ENCODE data around the gene TLCD5.

TLCD5 gene

GRCh38 chr11:120338107-120338933, 13.2 kb downstream of the TLCD5 start:
- no peak for DNase-seq

- DNase-seq, result no peak
Measured at GRCh38 chr11:120339394-120339890, 14.3 kb downstream of the TLCD5 start.

- DNase-seq, result no peak
Measured at GRCh38 chr11:120340529-120340928, 15.4 kb downstream of the TLCD5 start.

GRCh38 chr11:120342226-120342625, 17.1 kb downstream of the TLCD5 start:
- no peak for DNase-seq

- no peak for DNase-seq
Measured at GRCh38 chr11:120342678-120343077, 17.6 kb downstream of the TLCD5 start.

- DNase-seq, result no peak
Measured at GRCh38 chr11:120343429-120343828, 18.3 kb downstream of the TLCD5 start.

GRCh38 chr11:120344302-120345004, 19.4 kb downstream of the TLCD5 start:
- no peak for DNase-seq

- no peak for DNase-seq
Measured at GRCh38 chr11:120346233-120346632, 21.1 kb downstream of the TLCD5 start.

GRCh38 chr11:120350637-120351036, 25.5 kb downstream of the TLCD5 start:
- no peak for DNase-seq

- DNase-seq, result no peak
Measured at GRCh38 chr11:120352405-120352804, 27.3 kb downstream of the TLCD5 start.

GRCh38 chr11:120354068-120354467, 29.0 kb downstream of the TLCD5 start:
- no peak for DNase-seq

- DNase-seq, result no peak
Measured at GRCh38 chr11:120354779-120355178, 29.7 kb downstream of the TLCD5 start.

GRCh38 chr11:120357620-120358019, 32.5 kb downstream of the TLCD5 start:
- no peak for DNase-seq

GRCh38 chr11:120358729-120359128, 33.6 kb downstream of the TLCD5 start:
- DNase-seq, result no peak

GRCh38 chr11:120363436-120363835, 38.3 kb downstream of the TLCD5 start:
- DNase-seq, result no peak

- no peak for DNase-seq
Measured at GRCh38 chr11:120365512-120365911, 40.4 kb downstream of the TLCD5 start.

GRCh38 chr11:120372296-120372695, 47.2 kb downstream of the TLCD5 start:
- no peak for DNase-seq

- DNase-seq, result no peak
Measured at GRCh38 chr11:120375076-120375475, 50.0 kb downstream of the TLCD5 start.

- DNase-seq, result no peak
Measured at GRCh38 chr11:120376547-120377182, 51.6 kb downstream of the TLCD5 start.

GRCh38 chr11:120378474-120378873, 53.4 kb downstream of the TLCD5 start:
- DNase-seq, result no peak

GRCh38 chr11:120381401-120381800, 56.3 kb downstream of the TLCD5 start:
- no peak for DNase-seq

All from NCI-H1694 treated with DMSO at 0.1 percent for 48 hours (cell line).